GM18909 (cell line): Measurements from ENCODE around the gene TCFL5.
A peak's percentile ranks its signal among the peaks of the same experiment; 100 is the strongest.

Experiments used
- ATAC-seq: cut with Tn5 transposase; IDR thresholded peaks from one replicate; pipeline ENCODE4 v1.9.1; 2021; ENCODE audit warnings: mild to moderate bottlenecking; ENCODE audit not compliant: unreplicated experiment, poor library complexity

TCFL5 gene

GRCh38 chr20:62861726-62862336 lies at the start of gene TCFL5:
Gene TCFL5, minus strand, starts transcription at chr20:62861822. Its CDS starts 152 bp downstream, at chr20:62861670.
- peak; percentile 67 for ATAC-seq

GRCh38 chr20:62910777-62911497 lies 49.3 kb upstream of the TCFL5 start:
- ATAC-seq, result no peak

DNA sequence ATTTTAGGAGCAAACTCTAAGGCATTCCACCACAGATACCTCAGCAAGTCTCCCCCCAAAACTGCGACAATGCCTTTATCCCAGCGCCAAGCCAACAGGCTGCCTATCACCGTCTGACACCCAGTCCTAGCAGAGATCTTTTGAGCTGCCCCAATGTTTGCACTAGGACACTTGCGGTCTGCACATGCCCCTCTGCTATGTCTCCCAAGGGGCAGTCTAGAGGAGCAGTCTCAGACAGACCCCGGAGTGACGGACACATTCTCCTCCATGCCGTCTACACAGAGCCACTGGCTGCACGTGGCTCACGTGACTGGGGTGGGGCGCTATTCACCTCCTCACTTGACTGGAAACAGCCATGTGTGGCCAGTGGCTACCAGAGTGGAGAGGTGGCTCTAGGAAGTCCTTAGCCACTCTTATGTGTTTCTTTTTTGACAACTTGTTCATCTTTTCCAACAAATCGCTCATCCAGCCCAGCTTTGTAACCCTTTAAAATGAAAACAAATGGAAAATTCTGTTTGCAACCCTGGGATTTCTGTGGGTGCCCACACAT lies 48.7 kb upstream of the TCFL5 start:
- ATAC-seq, result no peak

- no peak for ATAC-seq
Observed at GRCh38 chr20:62908971-62909791, 47.6 kb upstream of the TCFL5 start.

- ATAC-seq, result no peak
Observed at GRCh38 chr20:62907384-62908317, 46.0 kb upstream of the TCFL5 start.

- ATAC-seq, result no peak
Observed at GRCh38 chr20:62906647-62907375, 45.2 kb upstream of the TCFL5 start.

- no peak for ATAC-seq
Observed at GRCh38 chr20:62906209-62906608, 44.6 kb upstream of the TCFL5 start.

- no peak for ATAC-seq
Observed at GRCh38 chr20:62905536-62906117, 44.0 kb upstream of the TCFL5 start.

GRCh38 chr20:62902926-62903615 lies 41.4 kb upstream of the TCFL5 start:
- ATAC-seq, result no peak

DNA sequence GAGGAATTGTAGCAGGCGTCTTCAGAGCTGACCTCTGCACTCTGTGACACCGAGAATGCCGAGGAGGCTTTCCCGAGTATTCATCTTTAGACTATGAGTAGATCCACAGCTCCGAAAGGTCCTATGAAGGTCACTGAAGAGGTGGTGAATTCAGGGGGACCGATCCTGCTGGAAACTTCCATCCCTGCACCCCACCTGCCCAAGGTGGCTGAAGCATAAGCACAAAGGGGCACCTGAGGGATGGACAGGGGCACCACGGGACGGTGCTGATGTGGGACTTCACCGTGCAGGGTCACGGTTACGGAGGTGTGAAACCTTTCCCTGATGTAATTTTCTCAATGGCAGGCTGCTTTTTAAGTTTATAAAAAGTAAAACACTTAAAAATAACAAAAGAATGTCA lies 40.3 kb upstream of the TCFL5 start:
- no peak for ATAC-seq

DNA sequence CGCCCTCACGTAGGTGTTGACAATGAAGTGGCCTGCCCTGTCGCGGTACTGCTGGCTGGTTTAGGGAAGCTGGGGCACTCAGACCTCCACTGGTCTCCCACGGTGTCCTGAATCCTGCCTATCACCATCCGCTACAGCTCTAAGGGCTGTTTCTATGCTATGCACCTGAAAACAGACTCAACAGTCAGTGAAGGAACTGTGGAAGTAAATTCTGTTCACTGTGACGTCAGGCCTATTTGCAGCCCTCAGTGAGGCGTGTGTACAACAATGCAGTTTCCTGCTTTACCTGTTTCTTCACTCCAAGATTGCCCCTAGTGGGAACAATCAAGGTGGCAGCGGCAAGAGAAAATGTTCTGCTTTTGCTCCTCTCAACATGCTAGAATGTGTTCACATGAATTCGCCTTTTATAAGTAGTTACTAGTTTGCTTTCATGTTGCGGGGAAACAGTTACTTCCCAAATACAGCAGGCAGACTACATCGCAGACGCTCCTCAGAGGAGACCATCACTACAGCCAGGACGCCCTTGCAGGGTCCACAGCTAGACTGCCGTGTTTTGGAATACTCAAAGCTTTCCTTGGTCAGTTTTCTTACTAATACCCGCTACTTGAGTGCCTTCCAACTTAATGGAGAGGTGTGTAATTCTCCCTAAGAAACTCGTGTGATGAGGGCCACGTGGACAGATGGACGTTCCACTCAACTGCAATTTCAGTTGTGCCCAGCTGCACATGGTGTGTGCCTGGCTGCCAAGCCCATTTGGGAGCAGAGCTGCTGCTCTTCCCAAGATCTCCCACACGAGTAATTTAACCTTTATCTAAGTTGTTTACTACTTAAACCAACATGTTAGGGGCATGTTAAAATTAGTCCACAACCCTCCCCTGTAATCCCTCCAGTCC lies 39.3 kb upstream of the TCFL5 start:
- no peak for ATAC-seq

DNA sequence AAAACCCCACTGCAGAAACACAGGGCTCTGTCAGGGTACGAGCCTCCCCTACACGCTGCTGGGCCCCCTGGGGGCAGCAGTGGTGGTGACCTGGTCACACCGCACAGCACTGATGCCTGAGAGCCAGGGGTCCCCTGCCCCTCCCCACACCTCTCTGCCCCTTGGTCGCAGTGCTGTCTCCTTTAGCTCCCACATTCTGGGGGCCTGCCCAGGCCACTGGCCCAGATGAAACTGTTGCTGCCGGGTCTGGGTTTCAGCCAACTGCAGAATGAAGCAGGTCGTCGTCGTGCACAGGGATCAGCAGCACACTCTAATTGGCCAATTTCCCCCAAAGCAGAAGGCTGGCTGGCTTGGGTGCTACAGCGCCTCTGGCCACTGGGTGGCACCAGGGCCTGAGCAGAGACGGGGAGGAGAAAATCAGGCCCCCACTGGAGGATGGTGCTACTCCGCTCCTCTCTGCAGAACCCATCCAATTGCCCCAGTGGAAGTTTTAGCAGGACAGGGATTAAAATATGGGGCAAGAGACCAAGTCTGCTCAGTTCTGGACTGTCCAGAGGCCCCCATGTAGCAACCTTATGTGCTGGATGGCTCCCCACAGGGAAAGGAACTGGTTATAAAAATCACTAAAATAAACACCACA lies 38.5 kb upstream of the TCFL5 start:
- no peak for ATAC-seq

DNA sequence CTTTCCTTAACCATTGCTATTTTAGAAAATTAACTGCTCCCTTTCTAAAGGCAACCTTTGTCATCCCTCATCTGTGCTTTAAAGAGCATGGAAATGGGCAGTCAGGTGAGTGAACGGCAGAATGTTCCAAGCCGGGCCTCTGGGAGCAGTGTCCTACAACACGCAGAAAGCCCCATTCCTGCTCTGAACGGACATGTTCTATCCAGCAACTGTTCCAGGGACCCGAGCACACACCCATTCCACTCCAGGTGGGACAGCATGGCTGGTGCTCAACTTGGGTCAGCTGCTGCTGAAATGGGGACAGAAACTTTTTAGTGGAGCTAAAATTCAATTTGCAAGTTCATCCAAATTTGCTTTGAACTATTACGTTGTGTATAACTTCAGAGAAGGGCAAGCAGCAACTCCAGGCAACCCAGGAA lies 38.0 kb upstream of the TCFL5 start:
- no peak for ATAC-seq

- ATAC-seq, result no peak
Observed at GRCh38 chr20:62898970-62899632, 37.5 kb upstream of the TCFL5 start.

- ATAC-seq, result no peak
Observed at GRCh38 chr20:62898093-62898964, 36.7 kb upstream of the TCFL5 start.
